K562 (cell line): ENCODE measurements around the gene GPR4. TPM values are rescaled to one million over a fixed set of nuclear protein-coding genes. Genes with fewer than 3 reads are reported as not detected.
A peak's percentile ranks its signal among the peaks of the same experiment; 100 is the strongest.

Source experiments
- ETV5 ChIP-seq: sonication (generic); formaldehyde crosslinking; IDR thresholded peaks from 2 replicates; pipeline ENCODE4 v1.4.0; 2020; ENCODE audit warnings: low read depth, mild to moderate bottlenecking, missing genetic modification reagents
- FOXK2 ChIP-seq, 2 experiments: fragments of 450-650 bp; IDR thresholded peaks in 1 of 2; conservative IDR thresholded peaks in 1 of 2; 2 replicates each; pipeline ENCODE4 v1.6.1; 2016; ENCODE audit warnings: low read depth in 2 of 2, mild to moderate bottlenecking in 1 of 2
- GTF2A2 ChIP-seq: IDR thresholded peaks from 2 replicates; pipeline ENCODE4 v1.6.1; 2016; ENCODE audit warnings: mild to moderate bottlenecking, missing genetic modification characterization, missing compliant biosample characterization
- HNRNPK ChIP-seq: fragments of 200-400 bp; formaldehyde crosslinking; IDR thresholded peaks from one replicate; pipeline ENCODE4 v1.6.1; 2018; ENCODE audit warnings: mild to moderate bottlenecking, low read depth, low read length; ENCODE audit not compliant: poor library complexity, severe bottlenecking
- KLF10 ChIP-seq: fragments of 250-450 bp; sonication (Bioruptor Pico); IDR thresholded peaks from 2 replicates; pipeline ENCODE4 v1.6.1; 2021; ENCODE audit warnings: matching md5 sums
- LEF1 ChIP-seq: fragments of 450-650 bp; IDR thresholded peaks from 2 replicates; pipeline ENCODE4 v1.6.1; 2016; ENCODE audit warnings: mild to moderate bottlenecking
- MTF1 ChIP-seq: fragments of 250-450 bp; sonication (Bioruptor Pico); IDR thresholded peaks from 2 replicates; pipeline ENCODE4 v1.9.0; 2021; ENCODE audit warnings: moderate library complexity, mild to moderate bottlenecking, inconsistent platforms, borderline replicate concordance
- RNF2 ChIP-seq: sonication (generic); IDR thresholded peaks from 2 replicates; pipeline ENCODE4 v1.6.1; 2016
- TCF7L2 ChIP-seq: fragments of 150-350 bp; IDR thresholded peaks from 2 replicates; pipeline ENCODE4 v1.6.1; 2016; ENCODE audit warnings: low read depth, mild to moderate bottlenecking, low read length, moderate library complexity
- THRAP3 ChIP-seq: fragments of 450-650 bp; IDR thresholded peaks from 2 replicates; pipeline ENCODE4 v1.6.1; 2016; ENCODE audit warnings: mild to moderate bottlenecking, inconsistent platforms, borderline replicate concordance
- ZNF274 ChIP-seq: IDR thresholded peaks from 2 replicates; pipeline ENCODE4 v1.6.1; 2011; ENCODE audit warnings: low read depth, mild to moderate bottlenecking, low read length, moderate library complexity, borderline replicate concordance
- polyA plus RNA-seq, 8 experiments: library from polyadenylated mRNA; depleted of rRNA in 4 of 8; stranded (reverse) in 5 of 8; unstranded in 3 of 8; fragments of >200 nt; fragmentation: Nextera tagmentation in 2 of 8; fragmentation: Illumina TruSeq in 1 of 8; extraction: Ambion mirVana in 2 of 8; extraction: Trizol in 1 of 8; gene quantifications; 2 replicates each; pipeline versions ENCODE4 v1.2.1 to v1.2.3, GENCODE V29; 2011 to 2014; ENCODE audit warnings: inconsistent platforms in 1 of 8, missing spikeins in 1 of 8
- total RNA-seq, 7 experiments: library from RNA; depleted of rRNA in 6 of 7; stranded (reverse); fragments of >200 nt in 6 of 7; fragmentation: Illumina TruSeq in 2 of 7; extraction: Trizol in 2 of 7; gene quantifications; 2 replicates each; pipeline versions ENCODE4 v1.2.1 to v1.2.3, GENCODE V29; 2011 to 2021; ENCODE audit warnings: low replicate concordance in 1 of 7
- TF ChIP-seq, protein P1 (sequence below): fragments of 250-450 bp; sonication (Bioruptor Pico); IDR thresholded peaks from 2 replicates; pipeline ENCODE4 v1.9.0; 2021; ENCODE audit warnings: mild to moderate bottlenecking, inconsistent platforms
- TF ChIP-seq, protein P2 (sequence below): fragments of 450-650 bp; IDR thresholded peaks from 2 replicates; pipeline ENCODE4 v1.6.1; 2014; ENCODE audit warnings: low read depth, mild to moderate bottlenecking, moderate library complexity, borderline replicate concordance
- TF ChIP-seq, protein P3 (sequence below), 2 experiments: fragments of 450-650 bp in 1 of 2; sonication (generic) in 1 of 2; formaldehyde crosslinking in 1 of 2; IDR thresholded peaks; 2 replicates each; pipeline versions ENCODE4 v1.7.1 to v1.9.0; 2016 to 2022; ENCODE audit warnings: inconsistent platforms in 1 of 2, mild to moderate bottlenecking in 1 of 2, missing genetic modification reagents in 1 of 2

The GPR4 gene
- total and polyA plus RNA-seq, 9 of the 15 experiments (the other 6 are each of a cell fraction or from before 2014, with no cell fraction given) = 0.03 to 0.09 (median 0.04) TPM; not detected in 5

GRCh38 chr19:45558399-45558878 is 43.6 kb downstream of the GPR4 start (continued):
- TF ChIP-seq ETV5 (CRISPR knock-in tag) = no peak
- no peak for TF ChIP-seq RNF2
- TF ChIP-seq ZNF274 = no peak
- TF ChIP-seq, protein P1, sequence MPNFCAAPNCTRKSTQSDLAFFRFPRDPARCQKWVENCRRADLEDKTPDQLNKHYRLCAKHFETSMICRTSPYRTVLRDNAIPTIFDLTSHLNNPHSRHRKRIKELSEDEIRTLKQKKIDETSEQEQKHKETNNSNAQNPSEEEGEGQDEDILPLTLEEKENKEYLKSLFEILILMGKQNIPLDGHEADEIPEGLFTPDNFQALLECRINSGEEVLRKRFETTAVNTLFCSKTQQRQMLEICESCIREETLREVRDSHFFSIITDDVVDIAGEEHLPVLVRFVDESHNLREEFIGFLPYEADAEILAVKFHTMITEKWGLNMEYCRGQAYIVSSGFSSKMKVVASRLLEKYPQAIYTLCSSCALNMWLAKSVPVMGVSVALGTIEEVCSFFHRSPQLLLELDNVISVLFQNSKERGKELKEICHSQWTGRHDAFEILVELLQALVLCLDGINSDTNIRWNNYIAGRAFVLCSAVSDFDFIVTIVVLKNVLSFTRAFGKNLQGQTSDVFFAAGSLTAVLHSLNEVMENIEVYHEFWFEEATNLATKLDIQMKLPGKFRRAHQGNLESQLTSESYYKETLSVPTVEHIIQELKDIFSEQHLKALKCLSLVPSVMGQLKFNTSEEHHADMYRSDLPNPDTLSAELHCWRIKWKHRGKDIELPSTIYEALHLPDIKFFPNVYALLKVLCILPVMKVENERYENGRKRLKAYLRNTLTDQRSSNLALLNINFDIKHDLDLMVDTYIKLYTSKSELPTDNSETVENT (CRISPR knock-in tag) = no peak
- TF ChIP-seq, protein P2, sequence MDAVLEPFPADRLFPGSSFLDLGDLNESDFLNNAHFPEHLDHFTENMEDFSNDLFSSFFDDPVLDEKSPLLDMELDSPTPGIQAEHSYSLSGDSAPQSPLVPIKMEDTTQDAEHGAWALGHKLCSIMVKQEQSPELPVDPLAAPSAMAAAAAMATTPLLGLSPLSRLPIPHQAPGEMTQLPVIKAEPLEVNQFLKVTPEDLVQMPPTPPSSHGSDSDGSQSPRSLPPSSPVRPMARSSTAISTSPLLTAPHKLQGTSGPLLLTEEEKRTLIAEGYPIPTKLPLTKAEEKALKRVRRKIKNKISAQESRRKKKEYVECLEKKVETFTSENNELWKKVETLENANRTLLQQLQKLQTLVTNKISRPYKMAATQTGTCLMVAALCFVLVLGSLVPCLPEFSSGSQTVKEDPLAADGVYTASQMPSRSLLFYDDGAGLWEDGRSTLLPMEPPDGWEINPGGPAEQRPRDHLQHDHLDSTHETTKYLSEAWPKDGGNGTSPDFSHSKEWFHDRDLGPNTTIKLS = no peak
- TF ChIP-seq MTF1 (CRISPR knock-in tag) = no peak
- TF ChIP-seq KLF10 (CRISPR knock-in tag) = no peak
- no peak for TF ChIP-seq LEF1
- TF ChIP-seq TCF7L2 = no peak
- no peak for TF ChIP-seq HNRNPK
- TF ChIP-seq, protein P3, sequence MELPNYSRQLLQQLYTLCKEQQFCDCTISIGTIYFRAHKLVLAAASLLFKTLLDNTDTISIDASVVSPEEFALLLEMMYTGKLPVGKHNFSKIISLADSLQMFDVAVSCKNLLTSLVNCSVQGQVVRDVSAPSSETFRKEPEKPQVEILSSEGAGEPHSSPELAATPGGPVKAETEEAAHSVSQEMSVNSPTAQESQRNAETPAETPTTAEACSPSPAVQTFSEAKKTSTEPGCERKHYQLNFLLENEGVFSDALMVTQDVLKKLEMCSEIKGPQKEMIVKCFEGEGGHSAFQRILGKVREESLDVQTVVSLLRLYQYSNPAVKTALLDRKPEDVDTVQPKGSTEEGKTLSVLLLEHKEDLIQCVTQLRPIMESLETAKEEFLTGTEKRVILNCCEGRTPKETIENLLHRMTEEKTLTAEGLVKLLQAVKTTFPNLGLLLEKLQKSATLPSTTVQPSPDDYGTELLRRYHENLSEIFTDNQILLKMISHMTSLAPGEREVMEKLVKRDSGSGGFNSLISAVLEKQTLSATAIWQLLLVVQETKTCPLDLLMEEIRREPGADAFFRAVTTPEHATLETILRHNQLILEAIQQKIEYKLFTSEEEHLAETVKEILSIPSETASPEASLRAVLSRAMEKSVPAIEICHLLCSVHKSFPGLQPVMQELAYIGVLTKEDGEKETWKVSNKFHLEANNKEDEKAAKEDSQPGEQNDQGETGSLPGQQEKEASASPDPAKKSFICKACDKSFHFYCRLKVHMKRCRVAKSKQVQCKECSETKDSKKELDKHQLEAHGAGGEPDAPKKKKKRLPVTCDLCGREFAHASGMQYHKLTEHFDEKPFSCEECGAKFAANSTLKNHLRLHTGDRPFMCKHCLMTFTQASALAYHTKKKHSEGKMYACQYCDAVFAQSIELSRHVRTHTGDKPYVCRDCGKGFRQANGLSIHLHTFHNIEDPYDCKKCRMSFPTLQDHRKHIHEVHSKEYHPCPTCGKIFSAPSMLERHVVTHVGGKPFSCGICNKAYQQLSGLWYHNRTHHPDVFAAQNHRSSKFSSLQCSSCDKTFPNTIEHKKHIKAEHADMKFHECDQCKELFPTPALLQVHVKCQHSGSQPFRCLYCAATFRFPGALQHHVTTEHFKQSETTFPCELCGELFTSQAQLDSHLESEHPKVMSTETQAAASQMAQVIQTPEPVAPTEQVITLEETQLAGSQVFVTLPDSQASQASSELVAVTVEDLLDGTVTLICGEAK (IDR thresholded peaks at IDR 0.05) = no peak
- TF ChIP-seq, protein P3 (CRISPR knock-in tag; IDR thresholded peaks at IDR 0.05) = no peak
- TF ChIP-seq FOXK2 (conservative IDR thresholded peaks at IDR 0.05 in 1 of 2, IDR thresholded peaks at IDR 0.05 in 1 of 2; ENCODE audit: low read depth in 2 of 2) = 0 out of 4 replicates have a peak, but pooled peaks of 1 of the 2 experiments have one; percentile 25
- TF ChIP-seq GTF2A2 = no peak
- no peak for TF ChIP-seq THRAP3
